Measurements from ENCODE around the gene UNC45A. TPM values are rescaled to one million over a fixed set of nuclear protein-coding genes. Genes with fewer than 3 reads are reported as not detected.

The UNC45A gene
- polyA plus RNA-seq, 6 donors from 2014 or later, result 54.9 to 76.1 (median 60.9) TPM

GRCh38 chr15:90932660-90932991 is 2.5 kb upstream of the UNC45A start:
- Mint-ChIP-seq H3K4me1 (peaks cover 47 to 62% (median 56%) of the 10 kb centered on the region in 3 donors), H3K4me3 (peak overlapping the region; percentile 93 to 98 (median 97)), H3K27me3 (no peaks in the 10 kb centered on the region), H3K27ac (peak overlapping the region in 5 of 6 donors; percentile 65 to 94 (median 87)), H3K36me3 (no peaks in the 10 kb centered on the region), H3K9me3 (no peaks in the 10 kb centered on the region)
- no peak for ATAC-seq (ENCODE audit: low read depth in 2 of 2)
- DNase-seq, result no peak

GRCh38 chr15:90933301-90933700 is 1.8 kb upstream of the UNC45A start:
- H3K4me1 Mint-ChIP-seq, result peaks cover 47 to 61% (median 56%) of the 10 kb centered on the region in 3 donors
- DNase-seq (no peak), ATAC-seq (ENCODE audit: low read depth in 2 of 2) (no peak)
- H3K9me3 Mint-ChIP-seq, result no peaks in the 10 kb centered on the region
- no peaks in the 10 kb centered on the region for H3K36me3 Mint-ChIP-seq
- no peaks in the 10 kb centered on the region for H3K27me3 Mint-ChIP-seq
- peak overlapping the region in 7 of 8 donors; percentile 45 to 97 (median 70) for H3K4me3 Mint-ChIP-seq
- peak overlapping the region in 3 of 6 donors; percentile 22 to 93 (median 90) for H3K27ac Mint-ChIP-seq

- Mint-ChIP-seq H3K4me3 (peak overlapping the region; percentile 91 to 97 (median 95)), H3K4me1 (peaks cover 47 to 54% (median 52%) of the 10 kb centered on the region in 3 donors), H3K36me3 (no peaks in the 10 kb centered on the region), H3K9me3 (no peaks in the 10 kb centered on the region), H3K27me3 (no peaks in the 10 kb centered on the region), H3K27ac (peak overlapping the region; percentile 42 to 98 (median 94))
- ATAC-seq (ENCODE audit: low read depth in 2 of 2) (peak; percentile 34 to 35), DNase-seq (peak; percentile 82)
Measured at GRCh38 chr15:90934256-90934948, 683 bp upstream of the UNC45A start.

DNA sequence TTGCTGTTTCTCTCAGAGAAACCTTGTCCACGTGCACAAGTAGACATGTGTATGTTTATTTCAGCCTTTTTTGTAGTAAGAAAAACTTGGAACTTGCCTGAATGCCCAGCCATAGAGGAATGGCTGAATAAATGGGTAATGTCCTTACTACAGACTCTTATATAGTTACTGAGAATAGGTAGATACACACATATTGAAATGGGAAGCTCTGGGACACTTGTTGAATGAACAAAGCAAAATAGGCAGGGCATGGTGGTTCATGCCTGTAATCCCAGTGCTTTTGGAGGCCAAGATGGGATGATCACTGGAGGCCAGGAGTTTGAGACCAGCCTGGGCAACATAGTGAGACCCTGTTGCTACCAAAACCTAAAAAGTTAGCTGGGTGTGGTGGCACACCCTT is 1.7 kb downstream of the UNC45A start:
- Mint-ChIP-seq H3K9me3 (no peaks in the 10 kb centered on the region), H3K4me3 (peak overlapping the region in 5 of 8 donors; percentile 91 to 97 (median 95)), H3K27me3 (no peaks in the 10 kb centered on the region), H3K4me1 (peaks cover 28 to 32% (median 29%) of the 10 kb centered on the region in 3 donors), H3K27ac (peak overlapping the region in 3 of 6 donors; percentile 19 to 91 (median 62)), H3K36me3 (peaks cover 6 to 8% of the 10 kb centered on the region in 2 donors)
- no peak for DNase-seq
- ATAC-seq (ENCODE audit: low read depth in 2 of 2), result no peak

DNA sequence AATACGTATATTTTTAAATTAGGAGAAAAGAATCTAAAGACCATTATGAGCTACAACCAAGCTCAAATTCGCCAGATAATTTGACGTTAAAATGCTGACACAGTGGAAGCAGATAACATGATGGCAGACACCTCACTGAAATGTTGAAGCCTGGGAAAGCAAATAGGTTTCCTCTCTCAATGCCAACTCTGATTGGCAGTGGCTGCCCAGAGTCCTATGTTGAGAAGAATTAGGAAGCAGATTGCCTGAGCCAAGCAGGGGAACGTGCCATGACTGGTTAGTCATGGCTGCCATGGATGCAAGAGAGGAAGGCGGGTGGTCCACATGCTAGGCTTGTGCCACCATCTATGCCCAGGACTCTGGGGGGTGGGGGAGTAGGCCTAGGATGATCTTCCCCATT is 3.2 kb downstream of the UNC45A start:
- Mint-ChIP-seq H3K9me3 (no peaks in the 10 kb centered on the region), H3K27ac (no peak overlapping the region), H3K27me3 (no peaks in the 10 kb centered on the region), H3K4me1 (peaks cover 23 to 25% (median 25%) of the 10 kb centered on the region in 3 donors), H3K4me3 (no peak overlapping the region), H3K36me3 (peaks cover 6 to 8% of the 10 kb centered on the region in 2 donors)
- no peak for ATAC-seq (ENCODE audit: low read depth in 2 of 2)
- no peak for DNase-seq

DNA sequence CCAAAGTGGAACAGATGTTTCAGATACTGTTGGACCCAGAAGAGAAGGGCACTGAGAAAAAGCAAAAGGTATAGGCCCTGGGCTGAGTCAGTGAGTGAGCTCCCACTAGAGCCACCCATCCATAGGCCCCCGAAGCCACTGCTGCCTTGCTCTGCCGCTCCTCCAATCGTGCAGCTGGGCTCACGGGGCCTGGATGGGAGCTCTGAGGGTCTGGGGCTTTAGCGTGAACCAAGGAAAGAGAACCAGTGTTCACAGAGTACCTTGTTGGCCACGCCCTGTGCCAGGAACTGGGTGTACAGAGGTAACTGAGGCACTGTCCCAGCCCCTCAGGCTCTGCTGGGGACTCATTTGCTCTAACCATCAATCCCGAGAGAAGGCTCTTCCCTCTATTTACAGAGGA is 4.7 kb downstream of the UNC45A start:
- Mint-ChIP-seq H3K4me3 (peak overlapping the region in 1 of 8 donors; percentile 36), H3K4me1 (peaks cover 16 to 18% (median 17%) of the 10 kb centered on the region in 3 donors), H3K9me3 (no peaks in the 10 kb centered on the region), H3K36me3 (peaks cover 6 to 8% of the 10 kb centered on the region in 2 donors), H3K27me3 (no peaks in the 10 kb centered on the region), H3K27ac (peak overlapping the region in 1 of 6 donors; percentile 70)
- ATAC-seq (ENCODE audit: low read depth in 2 of 2), result no peak
- DNase-seq, result no peak

GRCh38 chr15:90941038-90941437 is 6.0 kb downstream of the UNC45A start:
- ATAC-seq (ENCODE audit: low read depth in 2 of 2) (no peak), DNase-seq (no peak)
- Mint-ChIP-seq H3K4me1 (peaks cover 10 to 11% (median 10%) of the 10 kb centered on the region in 3 donors), H3K27ac (no peak overlapping the region), H3K9me3 (no peaks in the 10 kb centered on the region), H3K36me3 (peaks cover 6 to 8% of the 10 kb centered on the region in 2 donors), H3K27me3 (no peaks in the 10 kb centered on the region), H3K4me3 (peak overlapping the region in 1 of 8 donors; percentile 36)

DNA sequence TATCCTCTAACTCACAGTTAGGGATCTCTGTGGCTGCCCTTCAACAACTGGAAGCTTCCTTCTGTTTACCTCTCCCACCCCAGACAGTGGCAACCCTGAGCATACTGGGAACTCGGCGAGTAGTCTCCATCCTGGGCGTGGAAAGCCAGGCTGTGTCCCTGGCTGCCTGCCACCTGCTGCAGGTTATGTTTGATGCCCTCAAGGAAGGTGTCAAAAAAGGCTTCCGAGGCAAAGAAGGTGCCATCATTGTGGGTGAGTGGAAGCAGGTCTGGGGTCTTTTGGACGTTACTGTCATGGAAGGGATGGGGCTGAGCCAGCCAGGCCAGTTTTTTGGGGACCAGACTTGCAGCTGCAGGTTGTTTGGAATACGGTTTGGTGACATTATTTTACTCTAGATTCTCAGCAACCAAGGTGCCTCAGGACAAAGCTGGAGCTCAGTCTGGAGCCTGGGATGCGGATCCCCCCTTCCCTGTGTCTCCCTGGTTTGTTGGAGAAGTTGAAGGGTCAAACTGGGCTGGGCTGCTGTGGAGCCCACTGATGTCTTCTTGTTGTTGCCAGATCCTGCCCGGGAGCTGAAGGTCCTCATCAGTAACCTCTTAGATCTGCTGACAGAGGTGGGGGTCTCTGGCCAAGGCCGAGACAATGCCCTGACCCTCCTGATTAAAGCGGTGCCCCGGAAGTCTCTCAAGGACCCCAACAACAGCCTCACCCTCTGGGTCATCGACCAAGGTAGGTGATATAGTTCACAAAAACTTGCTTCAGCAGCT is 7.5 kb downstream of the UNC45A start:
- DNase-seq (no peak), ATAC-seq (ENCODE audit: low read depth in 2 of 2) (no peak)
- H3K4me3 Mint-ChIP-seq, result no peak overlapping the region
- H3K36me3 Mint-ChIP-seq, result peaks cover 6 to 8% of the 10 kb centered on the region in 2 donors
- H3K27ac Mint-ChIP-seq, result no peak overlapping the region
- H3K4me1 Mint-ChIP-seq, result no peaks in the 10 kb centered on the region
- H3K9me3 Mint-ChIP-seq, result no peaks in the 10 kb centered on the region
- no peaks in the 10 kb centered on the region for H3K27me3 Mint-ChIP-seq

DNA sequence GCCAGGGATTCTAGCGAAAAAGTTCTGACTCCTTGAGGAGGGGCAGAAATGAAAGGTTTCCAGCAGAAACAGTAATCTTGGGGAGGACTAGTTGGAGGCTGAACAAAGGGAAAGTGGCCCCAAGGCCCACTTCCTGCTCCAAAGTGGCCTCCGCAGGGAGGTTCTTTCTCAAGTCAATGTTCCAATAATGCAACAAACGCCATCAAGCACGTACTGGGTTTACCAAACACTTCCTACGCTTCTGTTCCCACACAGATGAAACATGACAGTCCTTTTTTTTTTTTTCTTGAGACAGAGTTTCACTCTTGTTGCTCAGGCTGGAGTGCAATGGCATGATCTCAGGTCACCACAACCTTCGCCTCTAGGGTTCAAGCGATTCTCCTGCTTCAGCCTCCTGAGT is 10.0 kb downstream of the UNC45A start:
- no peak overlapping the region for H3K4me3 Mint-ChIP-seq
- H3K9me3 Mint-ChIP-seq, result no peaks in the 10 kb centered on the region
- no peaks in the 10 kb centered on the region for H3K27me3 Mint-ChIP-seq
- no peak for DNase-seq
- H3K4me1 Mint-ChIP-seq, result no peaks in the 10 kb centered on the region
- H3K27ac Mint-ChIP-seq, result no peak overlapping the region
- peaks cover 6 to 22% of the 10 kb centered on the region in 2 donors for H3K36me3 Mint-ChIP-seq
- no peak for ATAC-seq (ENCODE audit: low read depth in 2 of 2)

DNA sequence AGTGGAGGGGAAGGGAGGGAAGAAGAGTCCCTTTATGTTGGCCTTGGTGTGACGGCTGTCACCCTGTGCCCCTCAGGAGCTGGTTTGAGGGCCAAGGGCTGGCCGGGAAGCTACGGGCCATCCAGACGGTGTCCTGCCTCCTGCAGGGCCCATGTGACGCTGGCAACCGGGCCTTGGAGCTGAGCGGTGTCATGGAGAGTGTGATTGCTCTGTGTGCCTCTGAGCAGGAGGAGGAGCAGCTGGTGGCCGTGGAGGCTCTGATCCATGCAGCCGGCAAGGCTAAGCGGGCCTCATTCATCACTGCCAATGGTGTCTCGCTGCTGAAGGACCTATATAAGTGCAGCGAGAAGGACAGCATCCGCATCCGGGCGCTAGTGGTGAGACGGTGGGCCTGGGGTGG is 11.5 kb downstream of the UNC45A start:
- DNase-seq (no peak), ATAC-seq (ENCODE audit: low read depth in 2 of 2) (no peak)
- no peak overlapping the region for H3K4me3 Mint-ChIP-seq
- peak overlapping the region in 1 of 6 donors; percentile 50 for H3K27ac Mint-ChIP-seq
- H3K36me3 Mint-ChIP-seq, result peaks cover 0 to 14% of the 10 kb centered on the region in 2 donors
- H3K9me3 Mint-ChIP-seq, result no peaks in the 10 kb centered on the region
- H3K4me1 Mint-ChIP-seq, result no peaks in the 10 kb centered on the region
- no peaks in the 10 kb centered on the region for H3K27me3 Mint-ChIP-seq

GRCh38 chr15:90946941-90947576 is 12.0 kb downstream of the UNC45A start:
- ATAC-seq (ENCODE audit: low read depth in 2 of 2) (no peak), DNase-seq (no peak)
- H3K4me3 Mint-ChIP-seq, result no peak overlapping the region
- peaks cover 4 to 14% of the 10 kb centered on the region in 2 donors for H3K36me3 Mint-ChIP-seq
- no peaks in the 10 kb centered on the region for H3K9me3 Mint-ChIP-seq
- peak overlapping the region in 1 of 6 donors; percentile 78 for H3K27ac Mint-ChIP-seq
- H3K27me3 Mint-ChIP-seq, result no peaks in the 10 kb centered on the region
- H3K4me1 Mint-ChIP-seq, result no peaks in the 10 kb centered on the region

- Mint-ChIP-seq H3K4me1 (peaks cover 0 to 2% (median 0%) of the 10 kb centered on the region in 3 donors), H3K36me3 (peaks cover 5 to 14% of the 10 kb centered on the region in 2 donors), H3K4me3 (no peak overlapping the region), H3K27me3 (no peaks in the 10 kb centered on the region), H3K9me3 (no peaks in the 10 kb centered on the region), H3K27ac (peak overlapping the region in 1 of 6 donors; percentile 13)
- ATAC-seq (ENCODE audit: low read depth in 2 of 2) (no peak), DNase-seq (no peak)
Measured at GRCh38 chr15:90947577-90948357, 12.7 kb downstream of the UNC45A start.

DNA sequence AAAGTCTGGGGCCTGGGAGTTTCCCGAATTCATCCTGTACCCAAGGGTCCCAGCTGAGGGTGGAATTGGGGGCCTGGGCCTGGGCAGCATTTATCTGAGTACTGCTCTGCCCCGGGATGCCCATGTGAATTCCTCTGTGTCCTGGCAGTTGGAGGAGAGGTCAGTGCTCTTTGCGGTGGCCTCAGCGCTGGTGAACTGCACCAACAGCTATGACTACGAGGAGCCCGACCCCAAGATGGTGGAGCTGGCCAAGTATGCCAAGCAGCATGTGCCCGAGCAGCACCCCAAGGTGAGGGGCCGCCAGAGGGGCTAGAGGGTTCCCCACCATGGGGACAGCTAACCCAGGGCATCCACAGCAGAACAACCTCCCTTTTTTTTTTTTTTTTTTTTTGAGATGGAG is 13.4 kb downstream of the UNC45A start:
- DNase-seq (no peak), ATAC-seq (ENCODE audit: low read depth in 2 of 2) (no peak)
- Mint-ChIP-seq H3K27ac (no peak overlapping the region), H3K4me3 (no peak overlapping the region), H3K4me1 (peaks cover 0 to 7% (median 4%) of the 10 kb centered on the region in 3 donors), H3K36me3 (peaks cover 5 to 14% of the 10 kb centered on the region in 2 donors), H3K27me3 (no peaks in the 10 kb centered on the region), H3K9me3 (no peaks in the 10 kb centered on the region)
